ENCODE results near the gene GNPNAT1.

GNPNAT1 gene

GRCh38 chr14:52806115-52806514 is 14.7 kb upstream of the GNPNAT1 start:
- no peak for DNase-seq (ENCODE audit: low read depth in 1 of 2, low spot score in 1 of 2)
- TF ChIP-seq JUND (IDR thresholded peaks at IDR 0.05; ENCODE audit: low read depth) = no peak
- in situ Hi-C loops (cut with HindIII; ENCODE audit: low pct_unique_long_range_greater_than_20kb, low sequenced_read_pairs) = no loop called here

DNA sequence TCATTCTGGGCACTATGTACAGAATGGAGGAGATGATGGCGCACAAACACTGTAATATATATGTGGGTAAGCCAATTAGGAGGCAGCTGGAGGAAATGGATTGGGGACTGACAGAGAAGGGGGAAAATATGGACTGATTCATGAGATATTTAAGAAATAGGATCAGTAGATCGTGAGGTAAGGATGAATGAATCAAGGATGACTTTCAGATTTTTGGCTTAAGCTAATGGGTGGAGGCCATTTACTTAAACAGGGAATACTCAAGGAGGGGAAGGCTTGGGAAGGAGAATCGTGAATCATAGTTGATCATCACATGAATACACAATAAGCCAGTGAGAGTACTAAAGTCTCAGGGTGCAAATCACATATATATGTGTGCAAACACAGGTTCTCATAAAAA is 11.2 kb upstream of the GNPNAT1 start:
- in situ Hi-C loops (cut with HindIII; ENCODE audit: low pct_unique_long_range_greater_than_20kb, low sequenced_read_pairs) = no loop called here
- no peak for TF ChIP-seq JUND (IDR thresholded peaks at IDR 0.05; ENCODE audit: low read depth)
- DNase-seq (ENCODE audit: low read depth in 1 of 2, low spot score in 1 of 2) = no peak

- TF ChIP-seq JUND (IDR thresholded peaks at IDR 0.05; ENCODE audit: low read depth) = no peak
- no peak for DNase-seq (ENCODE audit: low read depth in 1 of 2, low spot score in 1 of 2)
- in situ Hi-C loops (cut with HindIII; ENCODE audit: low pct_unique_long_range_greater_than_20kb, low sequenced_read_pairs) = no loop called here
Measured at GRCh38 chr14:52801014-52801712, 9.8 kb upstream of the GNPNAT1 start.

DNA sequence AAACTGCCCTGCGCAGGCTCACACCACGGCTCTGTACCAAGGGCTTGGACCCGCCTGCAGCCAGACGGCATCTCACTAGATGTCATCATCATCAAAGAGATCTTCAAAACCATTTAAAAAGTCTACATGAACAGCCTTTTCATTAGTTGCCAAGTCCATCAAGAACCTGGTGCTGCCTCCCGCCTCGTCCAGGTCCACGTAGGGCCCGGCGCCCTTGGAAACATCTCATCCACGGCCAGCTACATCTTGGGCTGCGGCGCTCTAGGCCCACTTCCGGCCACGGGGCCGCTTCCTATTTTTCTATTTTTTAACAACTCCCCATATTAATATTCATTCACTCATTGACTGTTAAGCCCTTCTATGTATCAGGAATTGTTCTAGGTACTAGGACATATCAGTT is 7.4 kb upstream of the GNPNAT1 start:
- DNase-seq (ENCODE audit: low read depth in 1 of 2, low spot score in 1 of 2) = no peak
- in situ Hi-C loops (cut with HindIII; ENCODE audit: low pct_unique_long_range_greater_than_20kb, low sequenced_read_pairs) = no loop called here
- TF ChIP-seq JUND (IDR thresholded peaks at IDR 0.05; ENCODE audit: low read depth) = no peak

GRCh38 chr14:52797653-52798052 is 6.2 kb upstream of the GNPNAT1 start:
- no peak for DNase-seq (ENCODE audit: low read depth in 1 of 2, low spot score in 1 of 2)
- no peak for TF ChIP-seq JUND (IDR thresholded peaks at IDR 0.05; ENCODE audit: low read depth)
- in situ Hi-C loops (cut with HindIII; ENCODE audit: low pct_unique_long_range_greater_than_20kb, low sequenced_read_pairs) = no loop called here

DNA sequence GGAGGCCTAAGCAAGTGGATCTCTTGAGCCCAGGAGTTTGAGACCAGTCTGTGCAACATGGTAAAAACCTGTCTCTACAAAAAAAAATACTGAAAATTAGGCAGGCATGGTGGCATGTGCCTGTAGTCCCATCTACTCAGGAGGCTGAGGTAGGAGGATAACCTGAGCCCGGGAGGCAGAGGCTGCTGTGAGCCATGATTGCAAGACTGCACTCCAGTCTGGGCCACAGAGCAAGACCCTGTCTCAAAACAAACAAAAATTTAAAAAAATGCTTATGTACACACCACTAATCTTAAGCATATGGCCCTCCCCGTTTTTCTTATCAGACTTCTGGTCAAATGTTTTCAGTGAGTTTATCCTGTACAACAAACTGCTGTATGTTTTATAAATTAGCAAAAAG is 1.7 kb upstream of the GNPNAT1 start:
- no peak for TF ChIP-seq JUND (IDR thresholded peaks at IDR 0.05; ENCODE audit: low read depth)
- in situ Hi-C loops (cut with HindIII; ENCODE audit: low pct_unique_long_range_greater_than_20kb, low sequenced_read_pairs) = no loop called here
- DNase-seq (ENCODE audit: low read depth in 1 of 2, low spot score in 1 of 2) = no peak

DNA sequence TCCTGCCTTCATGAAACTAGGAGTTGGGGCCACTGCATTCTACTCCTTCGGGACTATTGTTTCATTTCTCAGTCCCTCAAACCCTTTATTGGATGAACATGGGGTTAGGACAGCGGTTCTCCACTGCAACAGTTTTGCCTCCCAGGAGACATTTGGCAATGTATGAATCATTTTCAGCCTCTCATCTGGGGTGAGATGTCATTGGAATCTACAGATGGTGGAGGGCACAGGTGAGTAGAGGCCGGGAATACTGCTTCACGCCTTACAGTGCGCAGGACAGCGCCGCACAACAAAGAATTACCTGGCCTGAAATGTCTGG is 649 bp upstream of the GNPNAT1 start:
- TF ChIP-seq JUND (IDR thresholded peaks at IDR 0.05; ENCODE audit: low read depth) = no peak
- in situ Hi-C loops (cut with HindIII; ENCODE audit: low pct_unique_long_range_greater_than_20kb, low sequenced_read_pairs) = no loop called here
- no peak for DNase-seq (ENCODE audit: low read depth in 1 of 2, low spot score in 1 of 2)

DNA sequence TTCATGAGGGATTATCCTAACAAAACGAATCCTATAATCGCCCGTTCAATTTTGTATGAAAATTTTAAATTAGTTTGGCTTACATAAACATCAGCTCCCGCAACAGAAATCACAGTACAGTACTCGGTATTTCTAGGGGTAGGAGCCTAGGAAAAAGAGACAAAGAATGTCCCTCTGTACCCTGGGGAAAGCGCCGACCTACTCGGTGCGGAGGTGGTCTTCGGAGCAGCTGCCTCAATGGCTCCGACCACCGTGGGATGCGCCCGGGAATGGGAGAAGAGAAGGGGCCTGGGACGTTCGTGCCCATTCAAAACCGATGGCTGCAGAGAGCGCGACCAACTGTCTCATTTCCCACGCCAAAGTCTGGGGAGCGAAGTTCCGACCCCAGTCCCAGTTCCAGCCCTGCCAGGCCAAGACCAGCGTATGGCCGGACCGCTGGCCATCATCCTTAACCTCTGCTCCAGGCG is 618 bp downstream of the GNPNAT1 start:
- TF ChIP-seq JUND (IDR thresholded peaks at IDR 0.05; ENCODE audit: low read depth) = no peak
- DNase-seq (ENCODE audit: low read depth in 1 of 2, low spot score in 1 of 2) = no peak
- in situ Hi-C loops (cut with HindIII; ENCODE audit: low pct_unique_long_range_greater_than_20kb, low sequenced_read_pairs) = no loop called here

- TF ChIP-seq JUND (IDR thresholded peaks at IDR 0.05; ENCODE audit: low read depth) = no peak
- in situ Hi-C loops (cut with HindIII; ENCODE audit: low pct_unique_long_range_greater_than_20kb, low sequenced_read_pairs) = no loop called here
Measured at GRCh38 chr14:52790011-52790755, 1.2 kb downstream of the GNPNAT1 start.

GRCh38 chr14:52789118-52789517 is 2.3 kb downstream of the GNPNAT1 start:
- in situ Hi-C loops (cut with HindIII; ENCODE audit: low pct_unique_long_range_greater_than_20kb, low sequenced_read_pairs) = no loop called here
- no peak for TF ChIP-seq JUND (IDR thresholded peaks at IDR 0.05; ENCODE audit: low read depth)
- DNase-seq (ENCODE audit: low read depth in 1 of 2, low spot score in 1 of 2) = no peak

More at GRCh38 chr14:52790011-52790755, 1.2 kb downstream of the GNPNAT1 start:
- DNase-seq (ENCODE audit: low read depth in 1 of 2, low spot score in 1 of 2) = peak; percentile 28 to 44

GRCh38 chr14:52786887-52787286 is 4.5 kb downstream of the GNPNAT1 start:
- DNase-seq (ENCODE audit: low read depth in 1 of 2, low spot score in 1 of 2) = no peak
- in situ Hi-C loops (cut with HindIII; ENCODE audit: low pct_unique_long_range_greater_than_20kb, low sequenced_read_pairs) = no loop called here
- TF ChIP-seq JUND (IDR thresholded peaks at IDR 0.05; ENCODE audit: low read depth) = no peak

GRCh38 chr14:52783206-52783605 is 8.2 kb downstream of the GNPNAT1 start:
- no peak for TF ChIP-seq JUND (IDR thresholded peaks at IDR 0.05; ENCODE audit: low read depth)
- in situ Hi-C loops (cut with HindIII; ENCODE audit: low pct_unique_long_range_greater_than_20kb, low sequenced_read_pairs) = no loop called here

GRCh38 chr14:52781629-52782028 is 9.8 kb downstream of the GNPNAT1 start:
- DNase-seq (ENCODE audit: low read depth in 1 of 2, low spot score in 1 of 2) = no peak
- in situ Hi-C loops (cut with HindIII; ENCODE audit: low pct_unique_long_range_greater_than_20kb, low sequenced_read_pairs) = no loop called here
- no peak for TF ChIP-seq JUND (IDR thresholded peaks at IDR 0.05; ENCODE audit: low read depth)

More at GRCh38 chr14:52783206-52783605, 8.2 kb downstream of the GNPNAT1 start:
- no peak for DNase-seq (ENCODE audit: low read depth in 1 of 2, low spot score in 1 of 2)

Data from T47D (cell line).